Activated naive CD8-positive, alpha-beta T cell treated with anti-CD3 and anti-CD28 coated beads, Interleukin-2, amount 10 ng/mL, durations not matched to agents 7 days and 5 days (primary cell): Measurements from ENCODE around the gene SLC16A1. TPM values are rescaled to one million over a fixed set of nuclear protein-coding genes. Genes with fewer than 3 reads are reported as not detected.
"Not testable (repeated sequence)": the region's sequence is repeated elsewhere in the genome, so short reads cannot be mapped to it uniquely, and the experiment has no call there.

ENCODE experiments used
- ATAC-seq: fragments of 150-1000 bp; cut with Tn5 transposase; one replicate; pipeline ENCODE4 v1.10.0; 2021; ENCODE audit warnings: low read depth, moderate library complexity
- POLR2A ChIA-PET: fragments of 350-600 bp; sonication (Branson Sonifier 250); formaldehyde crosslinking; loops from one replicate; lab custom pipeline; 2021; ENCODE audit warnings: antibody characterized with exemption; lab: Charles Lee
- DNase-seq: peaks from one replicate; pipeline ENCODE4 v3.0.0; 2021
- H3K27ac Mint-ChIP-seq: one replicate; pipeline ENCODE4 v1.8.0; 2022; ENCODE audit warnings: mild to moderate bottlenecking, mixed read lengths
- H3K27me3 Mint-ChIP-seq: one replicate; pipeline ENCODE4 v1.8.0; 2022; ENCODE audit warnings: mild to moderate bottlenecking, moderate library complexity, mixed read lengths
- H3K36me3 Mint-ChIP-seq: one replicate; pipeline ENCODE4 v1.8.0; 2021; ENCODE audit warnings: mild to moderate bottlenecking, mixed read lengths
- H3K4me1 Mint-ChIP-seq: one replicate; pipeline ENCODE4 v1.8.0; 2021; ENCODE audit warnings: mixed read lengths
- H3K4me3 Mint-ChIP-seq: one replicate; pipeline ENCODE4 v1.8.0; 2022; ENCODE audit warnings: mild to moderate bottlenecking, moderate library complexity, mixed read lengths
- H3K9me3 Mint-ChIP-seq: one replicate; pipeline ENCODE4 v1.8.0; 2021; ENCODE audit warnings: mixed read lengths
- total RNA-seq, 2 experiments: library from RNA; stranded (reverse); gene quantifications; one replicate each; pipeline ENCODE4 v1.2.3, GENCODE V29; 2021

The SLC16A1 gene
- total RNA-seq, 2 experiments from 2014 or later, result 31.4 to 35.4 TPM

DNA sequence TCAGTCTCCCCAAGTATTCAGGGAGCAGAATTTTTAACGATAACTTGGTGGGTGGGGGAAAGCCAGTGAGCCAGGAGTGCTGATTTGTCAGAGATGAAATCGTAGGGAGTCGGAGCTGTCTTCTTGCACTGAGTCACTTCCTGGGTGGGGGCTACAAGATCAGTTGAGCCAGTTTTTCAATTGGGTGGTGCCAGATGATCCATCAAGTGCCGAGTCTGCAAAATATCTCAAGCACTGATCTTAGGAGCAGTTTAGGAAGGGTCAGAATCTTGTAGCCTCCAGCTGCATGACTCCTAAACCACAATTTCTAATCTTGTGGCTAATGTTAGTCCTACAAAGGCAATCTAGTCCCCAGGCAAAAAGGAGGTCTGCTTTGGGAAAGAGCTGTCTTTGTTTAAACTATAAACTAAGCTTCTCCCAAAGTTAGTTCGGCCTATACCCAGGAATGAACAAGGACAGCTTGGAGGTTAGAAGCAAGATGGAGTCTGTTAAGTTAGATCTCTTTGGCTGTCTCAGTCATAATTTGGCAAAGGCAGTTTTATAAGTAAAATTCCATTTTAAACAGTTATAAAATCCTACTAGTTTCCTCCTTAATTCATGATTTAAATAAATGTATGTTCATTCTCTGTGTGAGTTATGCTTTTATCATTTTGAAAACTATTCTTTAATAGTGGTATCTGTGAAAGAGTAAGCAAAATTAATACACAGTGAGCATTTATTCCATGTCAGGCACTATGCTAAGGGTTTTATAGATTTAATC is 51.7 kb downstream of the SLC16A1 start:
- POLR2A ChIA-PET, result no interaction called here
- H3K4me1 Mint-ChIP-seq, result peaks cover 6% of the 10 kb centered on the region
- no peaks in the 10 kb centered on the region for H3K9me3 Mint-ChIP-seq
- H3K36me3 Mint-ChIP-seq, result no peaks in the 10 kb centered on the region
- no peak overlapping the region for H3K27ac Mint-ChIP-seq
- H3K4me3 Mint-ChIP-seq, result no peak overlapping the region
- ATAC-seq (no peak), DNase-seq (no peak)
- H3K27me3 Mint-ChIP-seq, result no peaks in the 10 kb centered on the region

- DNase-seq (no peak), ATAC-seq (no peak)
- Mint-ChIP-seq H3K4me3 (no peak overlapping the region), H3K9me3 (no peaks in the 10 kb centered on the region), H3K36me3 (no peaks in the 10 kb centered on the region), H3K27ac (no peak overlapping the region), H3K4me1 (peaks cover 6% of the 10 kb centered on the region), H3K27me3 (no peaks in the 10 kb centered on the region)
- POLR2A ChIA-PET, result no interaction called here
Observed at GRCh38 chr1:112902221-112902620, 53.8 kb downstream of the SLC16A1 start.

GRCh38 chr1:112901387-112901786 is 54.6 kb downstream of the SLC16A1 start:
- H3K4me1 Mint-ChIP-seq, result peaks cover 6% of the 10 kb centered on the region
- POLR2A ChIA-PET, result no interaction called here
- DNase-seq, result no peak
- H3K27ac Mint-ChIP-seq, result no peak overlapping the region
- H3K27me3 Mint-ChIP-seq, result no peaks in the 10 kb centered on the region
- ATAC-seq, result no peak
- no peak overlapping the region for H3K4me3 Mint-ChIP-seq
- no peaks in the 10 kb centered on the region for H3K9me3 Mint-ChIP-seq
- no peaks in the 10 kb centered on the region for H3K36me3 Mint-ChIP-seq

DNA sequence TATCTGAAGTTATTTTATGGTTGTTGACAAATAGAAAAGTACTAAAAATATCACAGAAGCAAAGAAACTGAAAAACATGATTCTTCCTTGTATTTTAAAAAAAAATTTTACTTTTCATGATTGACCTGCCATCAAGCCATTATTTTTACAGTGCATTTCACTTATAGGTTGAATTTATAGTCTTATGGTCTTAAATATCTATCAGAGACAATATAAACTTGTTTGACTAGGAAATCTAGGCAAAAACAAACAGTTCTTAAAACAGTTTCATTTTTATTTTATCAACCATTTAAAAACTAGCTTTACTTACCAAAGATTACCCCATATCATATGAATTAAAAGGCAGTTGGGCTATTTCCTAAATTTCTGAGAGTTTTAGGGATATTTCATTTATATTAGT is 59.2 kb downstream of the SLC16A1 start:
- H3K9me3 Mint-ChIP-seq, result peaks cover 7% of the 10 kb centered on the region
- H3K27ac Mint-ChIP-seq, result no peak overlapping the region
- H3K27me3 Mint-ChIP-seq, result peaks cover 2% of the 10 kb centered on the region
- no peaks in the 10 kb centered on the region for H3K4me1 Mint-ChIP-seq
- H3K36me3 Mint-ChIP-seq, result no peaks in the 10 kb centered on the region
- ATAC-seq, result no peak
- H3K4me3 Mint-ChIP-seq, result no peak overlapping the region
- no peak for DNase-seq
- POLR2A ChIA-PET, result no interaction called here

DNA sequence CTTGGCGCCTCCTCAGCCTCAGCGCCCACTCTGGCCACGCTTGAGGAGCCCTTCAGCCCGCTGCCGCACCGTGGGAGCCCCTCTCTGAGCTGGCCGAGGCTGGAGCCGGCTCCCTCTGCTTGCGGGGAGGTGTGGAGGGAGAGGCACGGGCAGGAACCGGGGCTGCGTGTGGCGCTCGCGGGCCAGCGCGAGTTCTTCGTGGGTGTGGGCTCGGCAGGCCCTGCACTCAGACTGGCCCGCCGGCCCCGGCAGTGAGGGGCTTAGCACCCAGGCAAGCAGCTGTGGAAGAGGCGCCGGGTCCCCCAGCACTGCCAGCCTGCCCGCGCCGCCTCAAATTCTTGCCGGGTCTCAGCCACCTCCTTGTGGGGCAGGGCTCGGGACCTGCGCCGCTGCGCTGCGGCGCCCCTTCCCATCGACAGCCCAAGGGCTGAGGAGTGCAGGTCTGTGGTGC is 61.4 kb downstream of the SLC16A1 start:
- POLR2A ChIA-PET, result interaction anchor here (0.6 kb wide), 1 partner anchor 32 kb away, joined by 3 read pairs; no protein-coding TSS in a partner anchor
- Mint-ChIP-seq H3K36me3 (no peaks in the 10 kb centered on the region), H3K27me3 (peaks cover 2% of the 10 kb centered on the region), H3K9me3 (peaks cover 7% of the 10 kb centered on the region), H3K27ac (no peak overlapping the region), H3K4me3 (no peak overlapping the region), H3K4me1 (no peaks in the 10 kb centered on the region)
- DNase-seq (no peak), ATAC-seq (no peak)

- no peak for DNase-seq
- H3K36me3 Mint-ChIP-seq, result no peaks in the 10 kb centered on the region
- H3K4me1 Mint-ChIP-seq, result no peaks in the 10 kb centered on the region
- no peak overlapping the region for H3K27ac Mint-ChIP-seq
- peaks cover 7% of the 10 kb centered on the region for H3K9me3 Mint-ChIP-seq
- H3K27me3 Mint-ChIP-seq, result peaks cover 2% of the 10 kb centered on the region
- no peak for ATAC-seq
- POLR2A ChIA-PET, result no interaction called here
- H3K4me3 Mint-ChIP-seq, result no peak overlapping the region
Observed at GRCh38 chr1:112894010-112894292, 62.0 kb downstream of the SLC16A1 start.

DNA sequence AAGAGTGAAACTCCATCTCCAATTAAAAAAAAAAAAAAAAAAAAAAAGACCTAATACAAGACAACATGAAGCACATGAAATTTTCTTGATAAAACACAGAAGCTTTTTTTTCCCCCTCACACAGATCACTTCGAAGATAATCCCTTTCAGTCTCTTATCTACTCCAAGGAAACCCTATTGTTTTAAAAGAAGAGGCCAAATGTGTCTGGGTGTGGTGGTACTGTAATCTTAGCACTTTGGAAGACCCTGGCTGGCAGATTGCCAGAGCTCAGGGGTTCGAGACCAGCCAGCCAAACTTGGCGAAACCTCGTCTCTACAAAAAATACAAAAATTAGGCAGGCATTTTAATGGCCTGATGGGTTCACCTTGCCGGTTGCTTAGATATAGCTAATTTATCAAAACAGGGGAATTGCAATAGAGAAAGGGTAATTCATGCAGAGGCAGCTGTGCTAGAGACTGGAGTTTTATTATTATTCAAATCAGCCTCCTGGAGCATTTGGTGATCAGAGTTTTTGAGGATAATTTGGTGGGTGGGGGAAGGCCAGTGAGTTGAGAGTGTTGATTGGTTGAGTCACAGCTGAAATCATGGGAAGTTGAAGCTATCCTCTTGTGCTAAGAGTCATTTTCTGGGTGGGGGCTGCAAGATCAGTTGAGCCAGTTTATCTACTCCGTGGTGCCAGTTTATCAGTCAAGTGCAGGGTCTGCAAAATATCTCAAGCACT is 62.5 kb downstream of the SLC16A1 start:
- POLR2A ChIA-PET, result no interaction called here
- Mint-ChIP-seq H3K27me3 (peaks cover 2% of the 10 kb centered on the region), H3K36me3 (no peaks in the 10 kb centered on the region), H3K9me3 (peaks cover 7% of the 10 kb centered on the region), H3K4me3 (no peak overlapping the region), H3K27ac (no peak overlapping the region), H3K4me1 (no peaks in the 10 kb centered on the region)
- ATAC-seq (no peak), DNase-seq (no peak)

- H3K36me3 Mint-ChIP-seq, ATAC-seq, H3K9me3 Mint-ChIP-seq, H3K27ac Mint-ChIP-seq, DNase-seq, H3K4me3 Mint-ChIP-seq, H3K27me3 Mint-ChIP-seq, H3K4me1 Mint-ChIP-seq: not testable (repeated sequence)
- POLR2A ChIA-PET, result interaction anchor here (0.7 kb wide), 1 partner anchor 14 kb away, joined by 3 read pairs; no protein-coding TSS in a partner anchor
Observed at GRCh38 chr1:112889906-112890305, 66.1 kb downstream of the SLC16A1 start.

DNA sequence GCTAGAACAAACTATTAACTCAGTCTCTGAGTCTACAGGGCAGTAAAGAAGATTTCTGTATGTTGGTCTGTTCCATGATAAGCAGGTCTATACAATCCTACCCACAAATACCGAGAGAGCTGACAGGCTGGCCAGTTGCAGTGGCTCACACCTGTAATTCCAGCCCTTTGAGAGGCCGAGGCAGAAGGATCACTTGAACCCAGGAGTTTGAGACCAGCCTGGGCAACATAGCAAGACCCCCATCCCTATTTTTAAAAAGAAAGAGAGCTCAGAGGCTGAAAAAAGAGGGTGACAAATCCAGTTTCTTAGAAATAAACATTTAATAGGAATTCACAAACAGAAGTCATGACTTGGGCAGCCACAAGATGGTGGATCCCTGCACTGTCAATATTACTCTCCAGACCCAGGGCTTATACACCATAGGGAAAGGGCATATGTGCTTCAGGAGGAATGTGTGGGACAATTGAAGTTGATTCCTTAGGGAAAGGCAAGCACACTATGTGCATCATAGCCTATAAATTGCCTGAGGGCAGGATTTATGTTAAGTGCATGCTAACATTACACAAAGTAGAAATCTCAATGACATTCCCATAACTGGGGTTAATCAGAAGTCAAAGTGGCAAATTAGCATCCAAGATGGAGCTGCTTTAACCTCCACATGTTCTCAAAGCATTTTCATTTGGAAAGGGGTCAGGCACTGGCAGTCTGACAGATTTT is 66.8 kb downstream of the SLC16A1 start:
- no peaks in the 10 kb centered on the region for H3K4me1 Mint-ChIP-seq
- no peaks in the 10 kb centered on the region for H3K36me3 Mint-ChIP-seq
- H3K27ac Mint-ChIP-seq, result no peak overlapping the region
- POLR2A ChIA-PET, result interaction anchor here (0.7 kb wide), 1 partner anchor 13 kb away, joined by 3 read pairs; no protein-coding TSS in a partner anchor
- peaks cover 2% of the 10 kb centered on the region for H3K27me3 Mint-ChIP-seq
- no peak for ATAC-seq
- no peak overlapping the region for H3K4me3 Mint-ChIP-seq
- DNase-seq, result no peak
- peaks cover 5% of the 10 kb centered on the region for H3K9me3 Mint-ChIP-seq

DNA sequence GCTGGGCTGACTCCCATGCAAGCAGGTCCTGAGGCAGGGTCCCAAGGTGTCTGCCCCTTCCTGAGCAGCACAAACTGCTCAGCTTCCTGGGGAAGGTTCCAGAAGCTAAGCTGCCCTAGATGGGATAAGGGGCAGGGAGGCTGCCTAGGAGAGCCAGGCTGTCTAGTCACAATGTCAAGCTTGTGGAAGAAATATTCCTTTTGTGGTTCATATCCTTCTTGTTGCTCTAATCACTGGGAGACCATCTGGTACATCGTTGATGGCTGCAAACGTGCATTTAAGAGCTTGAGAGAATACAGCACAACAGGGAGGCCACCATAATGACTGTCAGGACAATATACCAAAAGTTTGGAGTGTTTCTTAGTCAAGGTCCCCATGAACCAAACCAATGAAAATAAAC is 67.4 kb downstream of the SLC16A1 start:
- POLR2A ChIA-PET, result no interaction called here
- Mint-ChIP-seq H3K27ac (no peak overlapping the region), H3K4me3 (no peak overlapping the region), H3K4me1 (no peaks in the 10 kb centered on the region), H3K36me3 (no peaks in the 10 kb centered on the region), H3K27me3 (no peaks in the 10 kb centered on the region), H3K9me3 (peaks cover under 1% of the 10 kb centered on the region)
- DNase-seq, result no peak
- no peak for ATAC-seq

GRCh38 chr1:112887599-112888283 is 68.3 kb downstream of the SLC16A1 start:
- no peaks in the 10 kb centered on the region for H3K9me3 Mint-ChIP-seq
- ATAC-seq (no peak), DNase-seq (no peak)
- H3K27ac Mint-ChIP-seq, result no peak overlapping the region
- no peaks in the 10 kb centered on the region for H3K4me1 Mint-ChIP-seq
- H3K4me3 Mint-ChIP-seq, result no peak overlapping the region
- H3K36me3 Mint-ChIP-seq, result no peaks in the 10 kb centered on the region
- H3K27me3 Mint-ChIP-seq, result no peaks in the 10 kb centered on the region
- POLR2A ChIA-PET, result no interaction called here

- DNase-seq, H3K4me1 Mint-ChIP-seq, H3K27ac Mint-ChIP-seq, H3K9me3 Mint-ChIP-seq, H3K27me3 Mint-ChIP-seq, POLR2A ChIA-PET, H3K36me3 Mint-ChIP-seq, H3K4me3 Mint-ChIP-seq, ATAC-seq: not testable (repeated sequence)
Observed at GRCh38 chr1:112884996-112885395, 71.0 kb downstream of the SLC16A1 start.

DNA sequence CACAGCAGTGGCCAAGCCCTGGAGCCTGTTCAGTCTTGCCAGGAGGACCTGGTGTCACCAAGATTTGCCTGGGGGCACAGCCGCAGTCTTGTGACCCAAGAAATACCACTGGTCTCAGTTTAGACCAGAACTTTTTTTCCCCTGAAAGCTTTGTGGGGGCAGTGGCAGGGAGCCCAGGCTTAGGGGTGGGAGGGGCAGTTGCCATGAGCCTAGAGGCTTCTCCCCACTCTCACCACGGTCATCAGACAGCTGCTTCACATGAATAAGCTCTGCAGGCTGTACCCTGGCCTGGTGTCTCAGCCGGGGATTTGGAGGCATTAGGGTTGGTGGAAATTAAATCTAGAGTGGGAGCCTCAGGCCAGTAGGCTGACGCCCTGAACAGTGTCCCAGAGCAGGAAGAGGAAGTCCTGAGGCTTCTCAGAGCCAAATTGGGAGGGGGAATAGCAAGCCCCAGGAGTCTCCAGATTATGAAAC is 73.7 kb downstream of the SLC16A1 start:
- no peaks in the 10 kb centered on the region for H3K36me3 Mint-ChIP-seq
- DNase-seq (no peak), ATAC-seq (no peak)
- peaks cover 27% of the 10 kb centered on the region for H3K27me3 Mint-ChIP-seq
- H3K4me1 Mint-ChIP-seq, result peaks cover 3% of the 10 kb centered on the region
- no peak overlapping the region for H3K4me3 Mint-ChIP-seq
- POLR2A ChIA-PET, result interaction anchor here (0.6 to 1.5 kb wide), 3 partner anchors 165 to 191 kb away, joined by 4 read pairs; partner anchors contain the start of gene LRIG2
- H3K9me3 Mint-ChIP-seq, result no peaks in the 10 kb centered on the region
- no peak overlapping the region for H3K27ac Mint-ChIP-seq
